GM18870 (cell line): ENCODE results near the gene GPAM.
"Not testable (repeated sequence)": the region's sequence is repeated elsewhere in the genome, so short reads cannot be mapped to it uniquely, and the experiment has no call there.

Experiments
- ATAC-seq: cut with Tn5 transposase; IDR thresholded peaks from one replicate; pipeline ENCODE4 v1.9.1; 2021; ENCODE audit warnings: moderate library complexity; ENCODE audit not compliant: unreplicated experiment

GPAM gene, protein sequence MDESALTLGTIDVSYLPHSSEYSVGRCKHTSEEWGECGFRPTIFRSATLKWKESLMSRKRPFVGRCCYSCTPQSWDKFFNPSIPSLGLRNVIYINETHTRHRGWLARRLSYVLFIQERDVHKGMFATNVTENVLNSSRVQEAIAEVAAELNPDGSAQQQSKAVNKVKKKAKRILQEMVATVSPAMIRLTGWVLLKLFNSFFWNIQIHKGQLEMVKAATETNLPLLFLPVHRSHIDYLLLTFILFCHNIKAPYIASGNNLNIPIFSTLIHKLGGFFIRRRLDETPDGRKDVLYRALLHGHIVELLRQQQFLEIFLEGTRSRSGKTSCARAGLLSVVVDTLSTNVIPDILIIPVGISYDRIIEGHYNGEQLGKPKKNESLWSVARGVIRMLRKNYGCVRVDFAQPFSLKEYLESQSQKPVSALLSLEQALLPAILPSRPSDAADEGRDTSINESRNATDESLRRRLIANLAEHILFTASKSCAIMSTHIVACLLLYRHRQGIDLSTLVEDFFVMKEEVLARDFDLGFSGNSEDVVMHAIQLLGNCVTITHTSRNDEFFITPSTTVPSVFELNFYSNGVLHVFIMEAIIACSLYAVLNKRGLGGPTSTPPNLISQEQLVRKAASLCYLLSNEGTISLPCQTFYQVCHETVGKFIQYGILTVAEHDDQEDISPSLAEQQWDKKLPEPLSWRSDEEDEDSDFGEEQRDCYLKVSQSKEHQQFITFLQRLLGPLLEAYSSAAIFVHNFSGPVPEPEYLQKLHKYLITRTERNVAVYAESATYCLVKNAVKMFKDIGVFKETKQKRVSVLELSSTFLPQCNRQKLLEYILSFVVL

DNA sequence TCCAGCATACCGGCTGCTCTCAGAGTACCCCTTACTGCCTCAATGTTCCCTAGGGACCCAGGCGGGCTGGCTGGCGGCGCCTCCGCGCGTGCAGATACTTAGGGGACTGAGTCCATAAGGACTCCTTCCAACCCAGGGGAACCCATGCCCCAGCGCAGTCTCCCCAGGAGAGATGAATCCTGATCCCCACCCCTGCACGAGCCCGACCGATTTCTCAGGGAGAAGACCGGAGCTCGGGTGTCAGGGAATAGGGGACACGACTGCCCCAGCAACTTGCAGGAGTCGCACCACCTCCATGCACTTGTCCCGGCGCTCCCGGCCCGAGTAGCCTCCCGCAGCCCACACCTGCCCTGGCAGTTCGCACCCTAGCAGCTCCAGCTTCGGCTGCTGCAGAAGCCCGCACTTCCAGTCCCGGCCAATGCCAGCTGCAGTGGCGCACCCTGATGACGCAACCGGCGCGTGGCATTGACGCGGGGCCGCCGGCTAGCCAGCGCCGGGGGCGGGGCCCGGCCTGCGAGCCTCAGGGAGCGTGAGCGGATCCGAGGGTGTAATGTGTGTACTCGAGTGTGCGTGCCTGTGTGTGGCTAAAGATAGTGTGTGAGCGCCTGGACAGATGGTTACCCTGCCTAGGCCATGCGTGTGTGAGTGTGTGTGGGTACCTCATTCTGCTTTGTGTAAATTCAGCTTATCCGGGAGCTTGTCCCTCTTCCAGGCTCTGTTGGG is at the start of gene GPAM:
Gene GPAM (minus strand): TSS at position 437 of the 723 bp plus-strand sequence. CDS start 1,981 bp downstream, outside the sequence.
- peak; percentile 91 for ATAC-seq

DNA sequence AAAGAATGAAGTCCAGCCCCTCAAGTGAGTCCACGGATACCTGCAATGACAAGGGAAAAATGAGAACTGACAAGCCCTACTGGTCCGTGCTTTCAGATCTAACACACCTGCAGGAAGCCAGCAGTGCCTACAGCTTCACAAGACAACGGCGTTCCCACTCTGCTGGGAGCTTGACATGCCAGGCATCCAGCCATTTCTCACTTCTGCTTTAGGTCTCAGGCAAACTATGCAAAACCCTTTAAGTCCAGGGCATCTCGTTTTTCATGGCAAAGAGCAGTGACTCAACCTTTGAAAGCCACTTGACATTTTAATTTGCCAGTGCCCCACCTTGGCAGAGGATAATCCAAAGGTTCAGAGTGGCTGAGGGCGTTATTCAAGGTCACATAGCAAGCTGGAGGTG is 49.1 kb upstream of the GPAM start:
- ATAC-seq, result no peak

DNA sequence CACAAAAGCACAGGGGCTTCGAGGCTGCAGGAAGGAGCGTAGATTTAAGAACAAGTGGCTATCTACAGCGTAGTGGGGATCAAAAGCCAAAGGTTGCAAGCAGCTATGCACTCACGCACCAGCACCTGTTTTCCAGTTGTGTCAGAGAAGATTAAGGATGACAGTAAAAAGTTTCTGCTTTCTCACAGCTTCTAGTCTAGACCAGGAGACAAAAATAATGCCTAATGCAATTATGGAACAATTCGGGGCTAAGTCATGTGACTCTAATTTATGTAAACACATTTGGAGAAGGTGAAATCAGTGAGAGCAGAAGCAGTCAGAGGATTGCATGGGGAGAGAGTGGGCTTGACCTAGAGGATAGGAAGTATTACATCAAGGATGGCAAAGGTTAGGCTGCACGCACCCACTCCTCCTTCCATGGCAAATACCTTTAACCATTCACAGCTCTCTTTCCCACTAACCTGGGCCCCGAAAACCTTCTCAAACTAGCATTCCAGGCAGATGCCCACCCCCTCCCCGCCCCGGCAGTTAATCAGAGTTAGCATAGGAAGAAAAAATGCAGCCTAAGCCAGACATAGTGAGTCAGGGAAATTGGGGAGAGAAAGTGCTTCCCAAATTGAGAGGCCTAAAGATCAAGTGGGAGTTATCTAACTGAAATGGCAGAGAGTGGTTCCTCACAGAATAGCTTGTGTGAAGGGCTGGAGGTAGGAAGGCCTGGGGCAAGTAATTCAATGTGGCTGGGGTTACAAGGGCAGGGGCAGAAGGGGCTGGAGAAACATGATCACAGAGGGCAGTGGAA is 48.2 kb upstream of the GPAM start:
- ATAC-seq, result no peak

DNA sequence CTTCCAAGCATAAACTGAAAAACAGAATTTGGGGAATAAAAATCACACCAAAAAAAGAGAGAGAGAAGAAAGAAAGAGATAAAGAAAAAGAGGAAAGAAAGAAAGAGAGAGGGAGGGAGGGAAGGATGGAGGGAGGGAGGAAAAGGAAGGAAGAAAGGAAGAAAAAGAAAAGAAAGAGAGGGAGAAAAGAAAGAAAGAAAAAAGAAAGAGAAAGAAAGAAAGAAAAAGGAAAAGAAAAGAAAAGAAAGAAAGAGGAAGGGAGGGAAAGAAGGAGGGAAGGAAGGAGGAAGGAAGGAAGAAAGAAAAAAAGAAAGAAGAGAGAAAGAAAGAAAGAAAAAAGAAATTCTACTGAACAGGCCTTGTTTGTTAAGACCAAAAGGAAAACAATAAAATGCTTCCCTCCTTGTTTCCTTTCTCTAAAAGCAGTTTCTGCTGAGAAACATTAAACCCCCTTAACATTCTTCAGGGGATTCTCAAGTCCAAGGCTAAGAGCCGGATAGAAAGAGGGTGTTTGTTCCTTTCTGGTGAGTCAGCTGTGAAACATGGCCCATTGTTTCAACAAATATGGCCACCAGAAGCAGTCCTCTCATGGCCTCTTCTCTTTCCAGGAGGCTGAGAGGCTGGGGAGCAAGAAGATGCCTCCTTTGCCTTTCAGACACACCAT is 46.9 kb upstream of the GPAM start:
- ATAC-seq, result no peak

DNA sequence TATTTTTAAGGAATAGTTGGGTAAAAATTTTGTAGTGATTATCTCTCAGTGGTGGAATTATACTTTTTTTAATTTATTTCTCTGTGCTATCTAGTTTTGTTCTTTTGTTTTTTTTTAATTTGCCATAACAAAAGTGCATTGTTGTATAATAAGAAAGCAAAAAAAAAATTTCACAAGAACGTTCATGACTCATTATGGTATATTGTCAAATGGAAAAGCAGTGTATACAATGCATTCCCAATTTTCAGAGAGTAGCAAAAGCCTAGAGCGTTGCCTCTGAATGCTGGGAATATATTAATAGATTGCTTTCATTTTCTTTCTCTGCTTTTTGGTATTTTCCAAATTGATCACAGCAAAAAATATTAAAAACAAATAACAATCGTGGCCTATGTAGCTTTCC is 46.3 kb upstream of the GPAM start:
- no peak for ATAC-seq

DNA sequence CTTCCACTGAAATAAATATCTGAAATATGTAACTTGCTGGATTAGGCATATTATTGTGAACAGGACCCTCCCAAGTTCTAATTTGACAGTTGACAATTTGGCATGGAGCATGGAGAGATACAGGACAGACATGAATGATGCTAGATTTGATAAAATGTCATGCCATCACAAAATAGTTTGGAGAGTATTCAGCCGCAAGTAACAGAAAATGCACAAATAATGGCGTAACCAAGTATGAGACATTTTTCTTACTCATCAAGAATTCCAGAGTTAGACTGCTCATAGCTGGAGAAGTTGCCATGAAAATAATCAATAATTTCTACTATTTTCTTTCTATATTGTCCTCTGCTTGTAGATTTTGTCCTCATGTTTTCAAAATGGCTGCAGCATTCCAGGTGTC is 45.5 kb upstream of the GPAM start:
- ATAC-seq, result no peak

DNA sequence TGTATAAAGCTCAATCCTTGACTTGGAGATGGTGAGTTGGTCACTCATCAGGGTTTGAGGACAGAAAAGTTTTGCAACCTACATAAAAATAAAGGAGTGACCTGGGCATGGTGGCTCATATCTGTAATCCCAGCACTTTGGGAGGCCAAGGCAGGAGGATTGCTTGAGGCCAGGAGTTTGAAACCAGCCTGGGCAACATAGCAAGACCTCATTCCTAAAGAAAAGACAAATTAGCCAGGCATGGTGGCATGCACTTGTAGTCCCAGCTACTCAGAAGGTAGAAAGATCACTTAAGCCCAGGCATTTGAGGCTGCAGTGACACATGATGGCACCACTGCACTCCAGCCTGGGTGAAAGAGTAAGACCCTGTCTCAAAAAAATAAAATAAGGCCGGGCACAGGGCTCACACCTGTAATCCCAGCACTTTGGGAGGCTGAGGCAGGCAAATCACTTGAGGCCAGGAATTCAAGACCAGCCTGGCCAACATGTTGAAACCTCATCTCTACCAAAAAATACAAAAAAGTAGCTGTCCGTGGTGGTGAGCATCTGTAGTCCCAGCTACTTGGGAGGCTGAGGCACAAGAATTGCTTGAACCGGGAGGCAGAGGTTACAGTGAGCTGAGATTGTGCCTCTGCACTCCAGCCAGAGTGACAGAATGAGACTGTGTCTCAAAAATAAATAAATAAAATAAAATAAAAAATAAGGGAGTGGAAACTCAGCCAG is 45.0 kb upstream of the GPAM start:
- ATAC-seq, result not testable (repeated sequence)

DNA sequence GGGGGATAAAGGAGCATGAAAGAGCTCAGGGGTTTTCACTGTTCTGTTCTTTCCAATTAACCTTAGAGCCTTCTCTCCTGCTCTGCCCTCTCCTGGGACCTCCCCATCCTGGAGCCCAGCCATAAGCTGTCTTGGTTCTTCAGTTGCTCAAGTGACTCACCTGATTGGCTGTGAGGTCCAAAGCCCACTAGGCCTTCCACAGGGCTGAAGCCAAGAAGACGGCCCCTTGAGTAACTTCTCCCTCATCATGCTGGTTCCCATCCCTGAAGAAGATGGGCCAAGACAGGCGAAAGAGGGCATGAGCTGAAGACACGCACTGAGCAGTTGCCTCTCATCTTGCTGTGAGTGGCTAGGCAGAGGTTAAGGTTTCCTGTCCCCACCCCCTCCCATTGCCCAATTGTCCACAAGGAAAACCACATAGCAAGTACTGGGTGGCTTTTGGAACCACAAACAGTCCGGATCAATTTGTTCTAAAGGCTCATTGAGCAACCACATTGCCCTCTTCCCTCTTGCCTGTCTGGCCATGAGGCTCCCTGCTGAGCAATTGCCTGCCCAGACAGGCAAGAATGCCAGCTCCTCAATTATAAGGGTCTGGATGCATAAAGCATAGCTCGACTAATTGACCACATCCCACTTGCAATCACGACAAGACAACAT is 43.9 kb upstream of the GPAM start:
- no peak for ATAC-seq

DNA sequence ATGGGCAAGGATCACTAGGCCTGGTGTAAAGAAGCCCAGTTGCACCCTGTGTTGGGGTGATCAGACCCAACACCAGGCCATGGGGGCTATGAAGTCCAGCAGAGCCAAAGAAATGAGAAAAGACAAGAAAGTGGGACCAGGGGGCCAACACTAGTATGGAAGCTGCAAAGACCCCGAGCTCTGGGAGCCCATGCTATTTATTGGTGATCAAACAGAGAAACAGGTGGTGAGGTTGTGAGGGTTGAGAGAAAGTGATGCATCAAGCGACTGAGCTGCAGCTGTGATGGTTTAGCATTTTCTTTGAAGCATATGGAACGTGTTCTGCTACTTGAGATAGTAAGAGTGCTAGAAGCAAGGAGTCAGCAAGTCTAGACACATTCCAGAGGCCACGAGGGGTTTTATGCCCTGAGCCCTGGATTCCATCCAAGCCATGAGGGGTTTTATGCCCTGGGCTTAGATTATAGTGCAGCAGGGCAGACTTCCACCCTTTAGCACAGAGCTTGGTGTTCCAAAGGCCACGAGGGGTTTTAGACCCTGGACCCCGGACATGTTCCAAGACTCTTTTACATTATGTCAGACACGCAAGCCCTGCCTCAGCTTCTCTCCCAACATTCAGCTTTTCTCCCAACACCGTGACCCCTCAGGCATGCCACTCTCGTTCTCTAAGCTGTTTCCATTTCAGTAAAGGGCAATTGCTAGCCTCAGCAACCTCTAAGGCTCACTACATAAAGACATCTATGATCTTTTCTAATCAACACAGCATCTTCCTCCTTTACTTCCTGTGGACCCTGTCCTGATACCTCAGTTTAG is 43.1 kb upstream of the GPAM start:
- ATAC-seq, result no peak

DNA sequence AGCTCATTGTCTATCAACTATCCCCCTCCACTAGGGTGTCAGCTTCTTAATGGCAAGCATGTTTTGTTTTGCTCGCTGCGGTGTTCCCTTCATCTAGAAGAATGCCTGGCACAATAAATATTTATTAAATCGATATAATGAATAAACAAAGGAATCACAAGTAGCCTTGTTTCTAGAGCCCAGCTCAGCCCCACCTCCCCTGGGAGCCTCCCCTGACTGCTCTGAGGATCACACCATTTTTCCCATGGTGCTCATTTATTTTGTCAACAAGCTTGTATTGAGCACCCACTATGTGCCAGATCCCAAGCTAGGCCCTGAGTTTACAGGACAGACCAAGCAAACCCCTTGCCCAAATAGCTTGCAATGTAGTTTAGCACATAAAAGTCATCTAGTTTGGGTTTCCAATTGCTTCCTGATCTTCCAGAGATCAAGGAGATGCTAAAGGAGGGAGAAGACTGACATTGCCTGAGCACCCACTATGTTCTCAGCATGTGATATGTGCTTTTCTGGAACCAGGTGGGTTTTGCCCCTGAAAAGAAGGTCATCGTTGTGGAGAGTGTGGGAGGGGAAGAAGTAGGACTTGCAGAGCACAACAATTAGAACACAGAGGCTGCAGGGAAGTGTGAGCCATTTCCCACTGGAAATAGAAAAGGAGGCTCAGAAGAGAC is 42.3 kb upstream of the GPAM start:
- ATAC-seq, result no peak

DNA sequence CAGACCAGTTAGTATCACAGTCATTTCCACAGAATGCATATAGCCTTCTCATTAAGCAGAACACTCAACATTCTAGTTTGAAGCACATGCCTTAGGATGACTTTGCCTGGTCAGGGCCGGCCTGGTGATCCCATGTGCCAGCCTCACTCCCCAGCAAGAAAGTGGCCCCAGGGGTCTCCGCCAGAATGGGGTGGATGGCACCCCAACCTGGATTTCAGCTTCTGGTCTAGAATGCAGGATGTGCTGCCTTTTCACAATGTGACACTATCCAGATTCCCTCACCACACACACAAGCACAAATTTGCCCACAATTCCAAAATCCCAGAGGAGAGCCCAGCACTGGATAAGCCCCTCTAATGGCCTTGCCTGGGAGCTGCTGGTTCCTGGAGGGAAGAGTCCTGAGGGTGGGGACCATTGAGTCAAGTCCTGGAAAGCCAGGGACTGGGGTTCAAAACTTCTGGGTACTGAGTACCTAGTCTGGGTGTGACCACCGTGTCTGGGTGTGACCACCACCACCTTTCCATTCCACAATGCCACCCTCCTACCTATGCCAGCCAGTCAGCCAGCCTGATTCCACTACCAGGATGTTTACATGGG is 41.5 kb upstream of the GPAM start:
- no peak for ATAC-seq

DNA sequence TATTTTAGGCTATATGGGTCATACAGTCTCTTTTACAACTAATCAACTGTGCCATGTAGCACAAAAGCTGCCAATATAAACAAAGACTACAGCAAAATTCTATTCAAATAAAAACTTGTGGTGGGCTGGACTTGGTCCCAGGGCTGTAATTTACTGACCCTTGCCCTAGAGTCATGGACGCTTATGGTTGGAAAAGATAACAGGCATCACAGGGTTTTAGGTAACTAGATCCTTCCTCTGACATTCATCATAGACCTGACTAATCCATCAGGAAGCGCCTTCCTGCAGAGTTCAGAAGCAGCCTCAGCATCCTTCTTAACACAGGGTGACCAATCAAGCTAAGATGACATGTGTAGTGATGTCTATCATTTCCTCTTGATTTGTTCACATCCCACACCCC is 40.2 kb upstream of the GPAM start:
- ATAC-seq, result no peak

DNA sequence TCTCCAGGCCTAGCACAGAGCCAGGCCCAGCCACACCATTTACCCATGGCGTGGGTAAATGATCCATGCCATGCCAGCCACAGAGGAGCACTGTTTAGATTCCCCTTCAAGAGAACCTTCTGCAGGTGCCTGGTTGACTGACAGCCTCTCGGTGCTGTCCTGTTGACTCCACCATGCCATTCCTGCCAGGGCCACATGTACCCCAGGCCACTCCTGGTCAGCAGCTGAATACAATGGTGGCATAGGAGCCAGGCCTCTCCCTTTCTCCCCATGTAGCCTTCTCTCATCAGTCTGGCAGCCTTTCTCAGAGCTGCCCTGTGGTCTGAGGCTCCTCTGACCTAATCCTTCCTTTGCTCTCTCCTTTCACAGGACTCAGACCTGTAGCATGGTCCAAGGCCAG is 39.2 kb upstream of the GPAM start:
- ATAC-seq, result no peak

DNA sequence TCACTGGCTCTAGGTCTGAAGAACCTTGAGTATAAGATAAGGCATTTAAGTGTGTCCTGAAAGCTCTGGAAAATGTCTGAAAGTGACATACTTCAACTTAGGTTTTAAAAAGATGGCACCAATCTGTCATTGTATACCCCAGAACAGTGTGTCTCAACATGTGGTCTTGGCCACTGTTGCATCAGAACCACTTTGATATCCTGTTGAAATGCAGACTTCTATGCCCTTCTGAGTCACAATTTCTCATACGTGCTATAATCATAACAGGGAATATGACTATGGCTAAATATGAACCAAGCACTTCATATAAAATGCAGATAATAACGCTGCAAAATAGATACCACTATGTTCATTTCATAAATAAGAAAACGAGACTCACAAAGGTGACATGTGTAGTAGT is 38.0 kb upstream of the GPAM start:
- ATAC-seq, result no peak

DNA sequence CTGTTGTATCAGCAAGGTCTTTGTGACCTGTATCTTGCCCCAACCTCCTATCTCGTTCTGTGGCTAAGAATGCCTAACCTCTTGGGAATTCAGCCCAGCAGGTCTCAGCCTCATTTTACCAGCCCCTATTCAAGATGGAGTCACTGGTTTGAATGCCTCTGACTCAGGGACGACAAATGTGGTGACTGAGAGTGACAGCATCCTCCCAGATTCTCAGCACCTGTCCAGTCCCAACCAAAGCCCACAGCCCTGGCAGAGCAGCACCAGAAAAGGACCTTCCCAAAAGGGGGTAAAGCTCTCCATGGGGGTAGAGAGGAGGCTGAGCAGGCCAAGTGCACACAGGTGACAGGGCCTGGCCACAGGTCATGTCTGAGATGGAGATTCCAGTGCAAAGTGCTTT is 35.4 kb upstream of the GPAM start:
- ATAC-seq, result no peak

DNA sequence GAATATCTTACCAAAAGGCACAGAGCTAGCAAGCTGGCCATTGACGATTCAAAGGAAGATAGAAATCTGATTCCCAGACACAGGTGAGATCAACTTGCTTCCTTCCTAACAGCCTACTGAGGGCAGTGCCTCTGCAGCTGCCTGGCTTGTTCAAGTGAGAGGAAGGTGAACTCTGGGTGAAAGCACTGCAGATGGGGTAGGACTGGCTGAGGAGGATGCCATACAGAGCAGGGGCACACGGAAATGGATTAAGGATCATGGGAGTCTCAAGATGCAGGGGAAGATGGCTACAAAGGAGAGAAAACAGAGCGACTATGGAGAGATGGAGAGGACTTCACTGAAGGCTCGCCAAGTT is 34.4 kb upstream of the GPAM start:
- no peak for ATAC-seq

DNA sequence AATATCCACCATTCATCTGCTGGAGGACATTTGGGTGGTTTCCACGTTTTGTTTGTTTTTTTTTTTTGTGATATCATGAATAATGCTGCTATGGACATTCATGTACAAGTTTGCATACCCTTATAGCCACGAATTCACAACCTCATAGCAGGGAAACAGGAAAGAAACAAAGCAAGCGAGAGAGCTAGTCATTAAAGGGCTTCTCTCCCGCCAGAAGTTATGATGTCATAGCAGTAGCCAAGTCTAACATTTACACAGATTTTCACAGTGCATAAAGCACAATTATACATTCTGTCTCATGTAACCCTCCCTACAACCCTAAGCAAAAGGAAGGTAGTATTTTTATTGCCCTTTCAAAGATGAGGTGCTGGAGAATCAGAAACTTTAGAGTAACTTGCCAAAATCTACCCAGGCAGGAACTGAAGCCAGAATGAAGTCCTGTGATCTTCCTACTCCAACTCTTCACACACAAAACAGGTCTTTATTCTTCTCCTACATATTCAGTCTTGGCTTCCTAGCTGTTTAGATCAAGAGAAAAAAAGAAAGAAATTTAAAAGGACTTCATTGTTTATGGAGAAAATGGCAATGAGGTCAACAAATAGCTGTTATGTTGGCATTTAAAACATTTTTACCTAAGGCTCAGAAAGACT is 33.9 kb upstream of the GPAM start:
- no peak for ATAC-seq
